22Rv1 (cell line): ENCODE data around the gene PDIK1L.

Source experiments
- ZFX ChIP-seq: fragments of 450-650 bp; IDR thresholded peaks from 2 replicates; pipeline ENCODE4 v1.6.1; 2017; ENCODE audit warnings: antibody characterized with exemption, borderline replicate concordance
- TF ChIP-seq, protein P1 (sequence below): fragments of 450-650 bp; IDR thresholded peaks from 2 replicates; pipeline ENCODE4 v1.5.1; 2017; ENCODE audit warnings: mild to moderate bottlenecking

DNA sequence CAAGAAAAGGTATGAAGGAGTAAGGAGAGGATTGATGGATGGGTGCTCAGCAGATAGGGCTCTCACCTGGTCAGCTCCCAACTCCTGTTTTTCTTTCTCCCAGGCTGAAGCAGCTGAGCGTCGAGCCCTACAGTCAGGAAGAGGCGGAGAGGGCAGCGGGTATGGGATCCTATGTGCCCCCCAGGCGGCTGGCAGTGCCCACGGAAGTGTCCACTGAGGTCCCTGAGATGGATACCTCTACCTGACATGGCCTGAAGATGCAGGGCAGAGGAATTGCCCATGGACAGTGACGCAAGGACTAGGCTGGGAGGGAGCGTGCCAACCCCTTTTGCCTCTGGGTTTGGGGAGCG, 58.8 kb downstream of the PDIK1L start:
- TF ChIP-seq, protein P1, sequence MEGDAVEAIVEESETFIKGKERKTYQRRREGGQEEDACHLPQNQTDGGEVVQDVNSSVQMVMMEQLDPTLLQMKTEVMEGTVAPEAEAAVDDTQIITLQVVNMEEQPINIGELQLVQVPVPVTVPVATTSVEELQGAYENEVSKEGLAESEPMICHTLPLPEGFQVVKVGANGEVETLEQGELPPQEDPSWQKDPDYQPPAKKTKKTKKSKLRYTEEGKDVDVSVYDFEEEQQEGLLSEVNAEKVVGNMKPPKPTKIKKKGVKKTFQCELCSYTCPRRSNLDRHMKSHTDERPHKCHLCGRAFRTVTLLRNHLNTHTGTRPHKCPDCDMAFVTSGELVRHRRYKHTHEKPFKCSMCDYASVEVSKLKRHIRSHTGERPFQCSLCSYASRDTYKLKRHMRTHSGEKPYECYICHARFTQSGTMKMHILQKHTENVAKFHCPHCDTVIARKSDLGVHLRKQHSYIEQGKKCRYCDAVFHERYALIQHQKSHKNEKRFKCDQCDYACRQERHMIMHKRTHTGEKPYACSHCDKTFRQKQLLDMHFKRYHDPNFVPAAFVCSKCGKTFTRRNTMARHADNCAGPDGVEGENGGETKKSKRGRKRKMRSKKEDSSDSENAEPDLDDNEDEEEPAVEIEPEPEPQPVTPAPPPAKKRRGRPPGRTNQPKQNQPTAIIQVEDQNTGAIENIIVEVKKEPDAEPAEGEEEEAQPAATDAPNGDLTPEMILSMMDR = no peak
- TF ChIP-seq ZFX = no peak
